SU-DHL-6 (cell line): Measurements from ENCODE around the gene HTR2B.
"Not testable (repeated sequence)": the region's sequence is repeated elsewhere in the genome, so short reads cannot be mapped to it uniquely, and the experiment has no call there.

Experiments
- H2AFZ ChIP-seq: fragments of 200-600 bp; sonication (generic); 2 replicates; pipeline ENCODE4 v1.6.1; 2014; ENCODE audit warnings: low read depth, mild to moderate bottlenecking, moderate library complexity, mixed read lengths, antibody characterized with exemption, low read length; ENCODE audit not compliant: severe bottlenecking
- H3F3A ChIP-seq: fragments of 200-600 bp; shearing (Covaris generic); 2 replicates; pipeline ENCODE4 v1.6.0; 2016; ENCODE audit warnings: antibody characterized with exemption, mild to moderate bottlenecking; ENCODE audit not compliant: insufficient read depth
- H3K27ac ChIP-seq: fragments of 200-600 bp; sonication (generic); 2 replicates; pipeline ENCODE4 v1.5.1; 2016; ENCODE audit warnings: low read depth, mild to moderate bottlenecking, low read length, moderate library complexity, mixed read lengths
- H3K27me3 ChIP-seq: fragments of 200-600 bp; sonication (generic), shearing (Covaris generic); 2 replicates; pipeline ENCODE4 v1.6.0; 2014; ENCODE audit warnings: mild to moderate bottlenecking, low read length
- H3K36me3 ChIP-seq: fragments of 200-600 bp; sonication (generic); 2 replicates; pipeline ENCODE4 v1.6.1; 2014; ENCODE audit warnings: mild to moderate bottlenecking, low read length, mixed read lengths
- H3K4me2 ChIP-seq: fragments of 300-600, 200-600 bp; shearing (Covaris generic), sonication (generic); 2 replicates; pipeline ENCODE4 v1.6.0; 2014; ENCODE audit warnings: low read length, low read depth, mild to moderate bottlenecking; ENCODE audit not compliant: poor library complexity, severe bottlenecking
- H3K4me3 ChIP-seq: fragments of 200-600 bp; sonication (generic); 2 replicates; pipeline ENCODE4 v1.5.1; 2014; ENCODE audit warnings: antibody characterized with exemption, low read length, mild to moderate bottlenecking, mixed read lengths; ENCODE audit not compliant: insufficient read depth, poor library complexity, severe bottlenecking
- H3K79me2 ChIP-seq: fragments of 200-600 bp; sonication (generic); 2 replicates; pipeline ENCODE4 v1.6.1; 2014; ENCODE audit warnings: mild to moderate bottlenecking, low read length, moderate library complexity; ENCODE audit not compliant: insufficient read depth
- H3K9ac ChIP-seq: fragments of 200-600 bp; sonication (generic); 2 replicates; pipeline ENCODE4 v1.7.0; 2014; ENCODE audit warnings: mild to moderate bottlenecking, low read length
- H3K9me2 ChIP-seq: fragments of 200-600 bp; sonication (generic); replicated peaks from 2 replicates; pipeline ENCODE4 v1.6.1; 2014; ENCODE audit warnings: low read length; ENCODE audit not compliant: insufficient read depth
- H3K9me3 ChIP-seq: fragments of 200-600 bp; sonication (generic); 2 replicates; pipeline ENCODE4 v1.6.1; 2014; ENCODE audit warnings: low read length, mixed read lengths; ENCODE audit not compliant: insufficient read depth
- H4K20me1 ChIP-seq: fragments of 200-600 bp; sonication (generic); 2 replicates; pipeline ENCODE4 v1.6.1; 2014; ENCODE audit warnings: low read depth, mild to moderate bottlenecking, antibody characterized with exemption, low read length, moderate library complexity, mixed read lengths
- EZH2phosphoT487 ChIP-seq: fragments of 200-600 bp; sonication (generic), shearing (Covaris generic); conservative IDR thresholded peaks from 2 replicates; pipeline ENCODE4 v1.6.1; 2018; ENCODE audit warnings: mild to moderate bottlenecking, antibody characterized with exemption, low read length, moderate library complexity, mixed read lengths
- TF ChIP-seq, protein P1 (sequence below): fragments of 200-600 bp; sonication (generic); IDR thresholded peaks from one replicate; pipeline ENCODE4 v1.5.1; 2017; ENCODE audit warnings: antibody characterized with exemption, mild to moderate bottlenecking, low read length, moderate library complexity; ENCODE audit not compliant: insufficient read depth, poor library complexity, severe bottlenecking

The HTR2B gene

DNA sequence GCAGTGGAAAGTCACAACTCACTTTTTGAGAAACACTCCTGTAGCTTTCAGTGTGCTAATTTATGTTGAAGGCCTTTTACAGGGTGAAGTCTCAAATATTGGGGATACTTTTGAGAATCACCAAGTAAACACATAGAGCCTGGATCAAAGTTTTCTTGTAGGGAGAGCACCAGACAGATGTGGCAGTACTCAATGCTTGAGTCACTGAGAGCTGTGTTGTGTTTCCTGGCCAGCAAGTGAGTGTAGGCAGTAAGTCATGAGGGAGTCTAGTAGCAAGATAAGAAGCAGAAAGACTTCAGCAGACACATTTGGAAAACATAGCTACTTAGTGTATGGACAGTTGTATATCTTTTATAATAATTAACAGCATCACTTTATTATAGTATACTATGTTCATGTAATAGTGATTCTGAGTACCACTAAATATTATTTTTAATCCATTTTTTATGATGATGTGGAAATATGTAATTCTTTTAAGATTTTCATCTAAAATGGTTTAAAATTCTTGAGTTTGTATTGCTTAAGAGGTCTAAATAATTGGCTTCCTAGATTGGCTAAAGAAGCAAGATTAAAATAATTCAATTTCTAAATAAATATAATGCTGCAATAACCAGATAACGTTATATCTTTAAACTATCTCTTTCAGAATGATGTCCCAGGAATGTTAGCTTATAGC is 55.3 kb downstream of the HTR2B start:
- TF ChIP-seq, protein P1, sequence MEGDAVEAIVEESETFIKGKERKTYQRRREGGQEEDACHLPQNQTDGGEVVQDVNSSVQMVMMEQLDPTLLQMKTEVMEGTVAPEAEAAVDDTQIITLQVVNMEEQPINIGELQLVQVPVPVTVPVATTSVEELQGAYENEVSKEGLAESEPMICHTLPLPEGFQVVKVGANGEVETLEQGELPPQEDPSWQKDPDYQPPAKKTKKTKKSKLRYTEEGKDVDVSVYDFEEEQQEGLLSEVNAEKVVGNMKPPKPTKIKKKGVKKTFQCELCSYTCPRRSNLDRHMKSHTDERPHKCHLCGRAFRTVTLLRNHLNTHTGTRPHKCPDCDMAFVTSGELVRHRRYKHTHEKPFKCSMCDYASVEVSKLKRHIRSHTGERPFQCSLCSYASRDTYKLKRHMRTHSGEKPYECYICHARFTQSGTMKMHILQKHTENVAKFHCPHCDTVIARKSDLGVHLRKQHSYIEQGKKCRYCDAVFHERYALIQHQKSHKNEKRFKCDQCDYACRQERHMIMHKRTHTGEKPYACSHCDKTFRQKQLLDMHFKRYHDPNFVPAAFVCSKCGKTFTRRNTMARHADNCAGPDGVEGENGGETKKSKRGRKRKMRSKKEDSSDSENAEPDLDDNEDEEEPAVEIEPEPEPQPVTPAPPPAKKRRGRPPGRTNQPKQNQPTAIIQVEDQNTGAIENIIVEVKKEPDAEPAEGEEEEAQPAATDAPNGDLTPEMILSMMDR, result no peak
- no peak for TF ChIP-seq EZH2phosphoT487
- Histone ChIP-seq H3K4me3 (no peak overlapping the region), H3K79me2 (no peaks in the 10 kb centered on the region), H3F3A (peaks cover 3% of the 10 kb centered on the region; the same call in 1 of the 2 replicates), H3K27ac (no peak overlapping the region), H3K9ac (no peak overlapping the region), H3K4me2 (no peak overlapping the region), H3K9me2 (no peaks in the 10 kb centered on the region), H3K9me3 (no peaks in the 10 kb centered on the region), H4K20me1 (no peaks in the 10 kb centered on the region; the same call in 1 of the 2 replicates), H3K27me3 (no peaks in the 10 kb centered on the region), H2AFZ (no peak overlapping the region), H3K36me3 (peaks cover 75% of the 10 kb centered on the region)

DNA sequence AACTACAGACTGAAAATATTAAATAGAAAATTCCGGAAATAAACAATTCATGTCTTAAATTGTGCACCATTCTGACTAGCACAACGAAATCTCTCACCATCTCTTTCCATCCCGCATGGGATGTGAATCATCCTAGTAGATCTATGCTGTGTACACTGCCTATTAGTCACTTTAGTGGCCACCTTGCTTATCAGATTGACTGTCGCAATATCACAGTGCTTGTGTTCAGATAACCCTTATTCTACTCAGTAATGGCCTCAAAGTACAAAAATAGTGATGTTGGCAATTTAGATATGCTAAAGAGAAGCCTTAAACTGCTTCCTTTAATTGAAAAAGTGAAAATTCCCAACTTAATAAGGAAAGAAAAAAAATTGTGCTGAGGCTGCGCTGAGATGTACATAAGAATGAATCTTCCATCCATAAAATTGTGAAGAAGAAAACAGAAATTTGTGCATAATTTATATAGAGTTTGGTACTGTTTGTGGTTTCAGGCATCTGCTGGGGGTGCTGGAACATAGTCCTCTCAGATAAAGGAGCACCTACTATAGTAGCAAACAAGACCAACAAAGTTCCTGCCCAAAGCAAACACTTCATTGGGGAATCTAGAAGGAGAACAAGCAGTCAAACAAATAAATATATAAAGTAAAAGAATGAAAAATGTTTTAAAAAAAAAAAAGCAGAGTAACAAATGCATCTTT is 56.2 kb downstream of the HTR2B start:
- no peaks in the 10 kb centered on the region for H3K9me2 ChIP-seq
- no peak overlapping the region for H3K9ac ChIP-seq
- H3K4me3 ChIP-seq, result no peak overlapping the region
- no peaks in the 10 kb centered on the region for H3K79me2 ChIP-seq
- H3K27ac ChIP-seq, result no peak overlapping the region
- H3K36me3 ChIP-seq, result peaks cover 72% of the 10 kb centered on the region
- H3K27me3 ChIP-seq, result no peaks in the 10 kb centered on the region
- H2AFZ ChIP-seq, result no peak overlapping the region
- peaks cover 3% of the 10 kb centered on the region; the same call in 1 of the 2 replicates for H3F3A ChIP-seq
- no peaks in the 10 kb centered on the region for H3K9me3 ChIP-seq
- no peak overlapping the region for H3K4me2 ChIP-seq
- H4K20me1 ChIP-seq, result no peaks in the 10 kb centered on the region; the same call in 1 of the 2 replicates
- no peak for TF ChIP-seq EZH2phosphoT487
- TF ChIP-seq, protein P1, result no peak

DNA sequence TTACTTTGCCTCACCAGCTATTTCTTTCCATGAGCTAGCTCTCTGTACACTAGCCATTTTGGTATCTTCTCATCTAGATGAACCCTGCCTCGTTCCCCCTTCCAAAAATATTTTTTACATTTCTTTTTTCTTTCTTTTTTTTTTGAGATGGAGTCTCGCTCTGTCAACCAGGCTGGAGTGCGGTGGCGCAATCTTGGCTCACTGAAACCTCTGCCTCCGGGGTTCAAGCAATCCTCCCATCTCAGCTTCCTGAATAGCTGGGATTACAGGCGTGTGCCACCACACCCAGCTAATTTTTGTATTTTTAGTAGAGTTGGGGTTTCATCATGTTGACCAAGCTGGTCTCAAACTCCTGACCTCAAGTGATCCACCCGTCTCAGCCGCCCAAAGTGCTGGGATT is 57.3 kb downstream of the HTR2B start:
- H3K9ac ChIP-seq, result not testable (repeated sequence)
- H3K36me3 ChIP-seq, result peaks cover 70% of the 10 kb centered on the region

DNA sequence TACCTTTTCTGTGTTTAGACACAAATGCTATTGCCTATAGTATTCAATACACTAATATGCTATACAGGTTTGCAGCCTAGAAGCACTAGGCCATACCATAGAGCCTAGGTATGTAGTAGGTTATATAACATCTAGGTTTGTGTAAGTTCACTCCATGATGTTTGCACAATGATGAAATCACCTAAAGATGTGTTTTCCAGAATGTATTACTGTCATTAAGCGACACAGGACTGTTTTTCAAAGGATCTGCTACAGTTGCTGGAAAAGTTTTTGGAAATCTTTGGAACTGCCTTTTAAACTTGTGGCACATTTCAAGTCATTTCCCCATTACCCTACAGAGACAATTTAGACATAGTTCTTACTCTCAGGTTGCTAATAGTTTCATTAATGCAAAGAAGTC is 58.9 kb downstream of the HTR2B start:
- TF ChIP-seq EZH2phosphoT487, result no peak
- TF ChIP-seq, protein P1, result no peak
- Histone ChIP-seq H2AFZ (no peak overlapping the region), H3F3A (peaks cover 3% of the 10 kb centered on the region; the same call in 1 of the 2 replicates), H3K36me3 (peaks cover 68% of the 10 kb centered on the region), H3K27ac (no peak overlapping the region), H3K4me2 (no peak overlapping the region), H3K4me3 (no peak overlapping the region), H3K9me2 (no peaks in the 10 kb centered on the region), H3K9me3 (no peaks in the 10 kb centered on the region), H4K20me1 (no peaks in the 10 kb centered on the region; the same call in 1 of the 2 replicates), H3K9ac (no peak overlapping the region), H3K79me2 (peaks cover 7% of the 10 kb centered on the region; the same call in 1 of the 2 replicates), H3K27me3 (no peaks in the 10 kb centered on the region)

More for the DNA sequence above, 57.3 kb downstream of the HTR2B start:
- not testable (repeated sequence) for H3K79me2 ChIP-seq, H3K9me3 ChIP-seq, H3K27me3 ChIP-seq, H2AFZ ChIP-seq, H3K4me3 ChIP-seq, H3F3A ChIP-seq, H3K9me2 ChIP-seq, H4K20me1 ChIP-seq, H3K4me2 ChIP-seq, H3K27ac ChIP-seq
